ENCODE results near the gene STXBP1. TPM values are rescaled to one million over a fixed set of nuclear protein-coding genes. Genes with fewer than 3 reads are reported as not detected.

The STXBP1 gene
- total RNA-seq, 1 donor from 2014 or later = 36.9 TPM

GRCh38 chr9:127566351-127567001 lies 45.6 kb upstream of the STXBP1 start:
- Histone ChIP-seq H3K27ac (replicated peaks) (peak overlapping the region; percentile 95), H3K27me3 (ENCODE audit: low read depth) (no peaks in the 10 kb centered on the region), H3K9me3 (replicated peaks) (no peaks in the 10 kb centered on the region), H3K36me3 (peaks cover 6% of the 10 kb centered on the region), H3K4me1 (peaks cover 72% of the 10 kb centered on the region), H3K4me3 (peak overlapping the region; percentile 94)
- DNase-seq = no peak
- no peak for TF ChIP-seq CTCF (IDR thresholded peaks at IDR 0.05; ENCODE audit: borderline replicate concordance)
- intact Hi-C loops (cut with micrococcal nuclease) = no loop called here

- peak overlapping the region; percentile 95 for H3K27ac ChIP-seq (replicated peaks)
- H3K27me3 ChIP-seq (ENCODE audit: low read depth) = no peaks in the 10 kb centered on the region
- H3K4me1 ChIP-seq = peaks cover 65% of the 10 kb centered on the region
- DNase-seq = peak; percentile 71
- intact Hi-C loops (cut with micrococcal nuclease) = no loop called here
- H3K36me3 ChIP-seq = peaks cover 6% of the 10 kb centered on the region
- peak overlapping the region; percentile 94 for H3K4me3 ChIP-seq
- TF ChIP-seq CTCF (IDR thresholded peaks at IDR 0.05; ENCODE audit: borderline replicate concordance) = no peak
- no peaks in the 10 kb centered on the region for H3K9me3 ChIP-seq (replicated peaks)
Measured at GRCh38 chr9:127567035-127567729, 44.9 kb upstream of the STXBP1 start.

- Histone ChIP-seq H3K9me3 (replicated peaks) (no peaks in the 10 kb centered on the region), H3K4me1 (peaks cover 57% of the 10 kb centered on the region), H3K36me3 (peaks cover 6% of the 10 kb centered on the region), H3K4me3 (peak overlapping the region; percentile 94), H3K27ac (replicated peaks) (peak overlapping the region; percentile 95), H3K27me3 (ENCODE audit: low read depth) (no peaks in the 10 kb centered on the region)
- TF ChIP-seq CTCF (IDR thresholded peaks at IDR 0.05; ENCODE audit: borderline replicate concordance) = no peak
- DNase-seq = no peak
- intact Hi-C loops (cut with micrococcal nuclease) = no loop called here
Measured at GRCh38 chr9:127567730-127568617, 44.1 kb upstream of the STXBP1 start.

- intact Hi-C loops (cut with micrococcal nuclease) = no loop called here
- peak overlapping the region; percentile 94 for H3K4me3 ChIP-seq
Measured at GRCh38 chr9:127568618-127568970, 43.5 kb upstream of the STXBP1 start.

More at GRCh38 chr9:127568618-127568970, 43.5 kb upstream of the STXBP1 start:
- no peak for DNase-seq
- no peaks in the 10 kb centered on the region for H3K9me3 ChIP-seq (replicated peaks)
- no peaks in the 10 kb centered on the region for H3K27me3 ChIP-seq (ENCODE audit: low read depth)
- peaks cover 6% of the 10 kb centered on the region for H3K36me3 ChIP-seq
- TF ChIP-seq CTCF (IDR thresholded peaks at IDR 0.05; ENCODE audit: borderline replicate concordance) = no peak
- H3K27ac ChIP-seq (replicated peaks) = peak overlapping the region; percentile 95
- peaks cover 53% of the 10 kb centered on the region for H3K4me1 ChIP-seq
